ENCODE results near the gene RAD51B.

Gene RAD51B

GRCh38 chr14:68106905-68107304, 287.3 kb downstream of the RAD51B start:
- H3K23ac ChIP-seq (ENCODE audit: low read length): no peak overlapping the region
- H4K8ac ChIP-seq (ENCODE audit: low read depth, low read length): no peak overlapping the region
- no peak overlapping the region for H2BK15ac ChIP-seq (replicated peaks; ENCODE audit: low read depth)
- H3K4ac ChIP-seq (ENCODE audit: low read depth, low read length): no peak overlapping the region
- no peak overlapping the region for H4K5ac ChIP-seq (ENCODE audit: low read length)
- H3K4me2 ChIP-seq (ENCODE audit: low read length): no peak overlapping the region
- no peaks in the 10 kb centered on the region for H3K79me2 ChIP-seq (ENCODE audit: control insufficient read depth, insufficient read depth, low read length)
- H2BK120ac ChIP-seq (ENCODE audit: low read depth, low read length): no peak overlapping the region
- no peak overlapping the region for H3K56ac ChIP-seq (ENCODE audit: low read length)
- no peaks in the 10 kb centered on the region for H3K27me3 ChIP-seq (ENCODE audit: insufficient read depth, low read length, poor library complexity)
- no peaks in the 10 kb centered on the region for H3K36me3 ChIP-seq (ENCODE audit: control insufficient read depth, insufficient read depth, low read length)
- no peak overlapping the region for H3K27ac ChIP-seq (ENCODE audit: low read depth, low read length)
- H3K18ac ChIP-seq (ENCODE audit: low read length): no peak overlapping the region
- no peak overlapping the region for H3K9ac ChIP-seq (ENCODE audit: low read length)
- peaks cover 7% of the 10 kb centered on the region for H3K4me1 ChIP-seq (ENCODE audit: control insufficient read depth, low read depth, low read length)
- no CpG with 5 or more reads among the region's 2 CpGs for WGBS (ENCODE audit: extremely low coverage, insufficient coverage, low lambda C conversion rate)
- H2AK5ac ChIP-seq (ENCODE audit: low read length): no peak overlapping the region
- H3K4me3 ChIP-seq (ENCODE audit: low read length): no peak overlapping the region
- no peak overlapping the region for H2BK5ac ChIP-seq (ENCODE audit: low read length)
- no peaks in the 10 kb centered on the region for H3K79me1 ChIP-seq (ENCODE audit: low read length)
- no peak for DNase-seq

- peak; percentile 71 for DNase-seq
- H4K5ac ChIP-seq (ENCODE audit: low read length): no peak overlapping the region
- no peak overlapping the region for H2AK5ac ChIP-seq (ENCODE audit: low read length)
- H3K4ac ChIP-seq (ENCODE audit: low read depth, low read length): no peak overlapping the region
- peak overlapping the region; percentile 44 for H3K18ac ChIP-seq (ENCODE audit: low read length)
- H3K4me1 ChIP-seq (ENCODE audit: control insufficient read depth, low read depth, low read length): peaks cover 7% of the 10 kb centered on the region
- no peak overlapping the region for H3K4me3 ChIP-seq (ENCODE audit: low read length)
- H3K4me2 ChIP-seq (ENCODE audit: low read length): no peak overlapping the region
- H4K8ac ChIP-seq (ENCODE audit: low read depth, low read length): no peak overlapping the region
- no peaks in the 10 kb centered on the region for H3K79me1 ChIP-seq (ENCODE audit: low read length)
- H3K27me3 ChIP-seq (ENCODE audit: insufficient read depth, low read length, poor library complexity): no peaks in the 10 kb centered on the region
- WGBS (ENCODE audit: extremely low coverage, insufficient coverage, low lambda C conversion rate): no CpG with 5 or more reads among the region's 4 CpGs
- H3K56ac ChIP-seq (ENCODE audit: low read length): no peak overlapping the region
- no peak overlapping the region for H2BK120ac ChIP-seq (ENCODE audit: low read depth, low read length)
- H2BK15ac ChIP-seq (replicated peaks; ENCODE audit: low read depth): no peak overlapping the region
- no peaks in the 10 kb centered on the region for H3K36me3 ChIP-seq (ENCODE audit: control insufficient read depth, insufficient read depth, low read length)
- no peak overlapping the region for H2BK5ac ChIP-seq (ENCODE audit: low read length)
- no peak overlapping the region for H3K23ac ChIP-seq (ENCODE audit: low read length)
- H3K27ac ChIP-seq (ENCODE audit: low read depth, low read length): peak overlapping the region; percentile 36
- H3K79me2 ChIP-seq (ENCODE audit: control insufficient read depth, insufficient read depth, low read length): no peaks in the 10 kb centered on the region
- no peak overlapping the region for H3K9ac ChIP-seq (ENCODE audit: low read length)
Measured at GRCh38 chr14:68109132-68109900, 289.7 kb downstream of the RAD51B start.

GRCh38 chr14:68111097-68111852, 291.7 kb downstream of the RAD51B start:
- no peak overlapping the region for H3K56ac ChIP-seq (ENCODE audit: low read length)
- H3K27me3 ChIP-seq (ENCODE audit: insufficient read depth, low read length, poor library complexity): no peaks in the 10 kb centered on the region
- no CpG with 5 or more reads among the region's 5 CpGs for WGBS (ENCODE audit: extremely low coverage, insufficient coverage, low lambda C conversion rate)
- H3K4ac ChIP-seq (ENCODE audit: low read depth, low read length): peak overlapping the region; percentile 79
- H3K4me2 ChIP-seq (ENCODE audit: low read length): no peak overlapping the region
- H3K4me3 ChIP-seq (ENCODE audit: low read length): no peak overlapping the region
- no peak overlapping the region for H2BK120ac ChIP-seq (ENCODE audit: low read depth, low read length)
- H4K5ac ChIP-seq (ENCODE audit: low read length): no peak overlapping the region
- no peaks in the 10 kb centered on the region for H3K79me2 ChIP-seq (ENCODE audit: control insufficient read depth, insufficient read depth, low read length)
- no peaks in the 10 kb centered on the region for H3K79me1 ChIP-seq (ENCODE audit: low read length)
- peak overlapping the region; percentile 36 for H2BK15ac ChIP-seq (replicated peaks; ENCODE audit: low read depth)
- peaks cover 7% of the 10 kb centered on the region for H3K4me1 ChIP-seq (ENCODE audit: control insufficient read depth, low read depth, low read length)
- no peak overlapping the region for H3K23ac ChIP-seq (ENCODE audit: low read length)
- DNase-seq: no peak
- no peak overlapping the region for H4K8ac ChIP-seq (ENCODE audit: low read depth, low read length)
- H3K27ac ChIP-seq (ENCODE audit: low read depth, low read length): no peak overlapping the region
- no peak overlapping the region for H2BK5ac ChIP-seq (ENCODE audit: low read length)
- H3K9ac ChIP-seq (ENCODE audit: low read length): no peak overlapping the region
- H2AK5ac ChIP-seq (ENCODE audit: low read length): no peak overlapping the region
- H3K36me3 ChIP-seq (ENCODE audit: control insufficient read depth, insufficient read depth, low read length): no peaks in the 10 kb centered on the region
- H3K18ac ChIP-seq (ENCODE audit: low read length): no peak overlapping the region

- Histone ChIP-seq H3K27ac (ENCODE audit: low read depth, low read length) (no peak overlapping the region), H3K4me2 (ENCODE audit: low read length) (no peak overlapping the region)
Measured at GRCh38 chr14:68111853-68112270, 292.3 kb downstream of the RAD51B start.

GRCh38 chr14:68112442-68112841, 292.9 kb downstream of the RAD51B start:
- no peak overlapping the region for H3K56ac ChIP-seq (ENCODE audit: low read length)
- H3K4ac ChIP-seq (ENCODE audit: low read depth, low read length): no peak overlapping the region
- no peak overlapping the region for H4K5ac ChIP-seq (ENCODE audit: low read length)
- no peak overlapping the region for H3K4me2 ChIP-seq (ENCODE audit: low read length)
- no peaks in the 10 kb centered on the region for H3K27me3 ChIP-seq (ENCODE audit: insufficient read depth, low read length, poor library complexity)
- H3K9ac ChIP-seq (ENCODE audit: low read length): no peak overlapping the region
- H4K8ac ChIP-seq (ENCODE audit: low read depth, low read length): no peak overlapping the region
- WGBS (ENCODE audit: extremely low coverage, insufficient coverage, low lambda C conversion rate): no CpG with 5 or more reads among the region's 1 CpG
- H3K27ac ChIP-seq (ENCODE audit: low read depth, low read length): no peak overlapping the region
- no peak overlapping the region for H2AK5ac ChIP-seq (ENCODE audit: low read length)
- H3K4me3 ChIP-seq (ENCODE audit: low read length): no peak overlapping the region
- H3K4me1 ChIP-seq (ENCODE audit: control insufficient read depth, low read depth, low read length): peaks cover 7% of the 10 kb centered on the region
- H2BK120ac ChIP-seq (ENCODE audit: low read depth, low read length): no peak overlapping the region
- peak; percentile 40 for DNase-seq
- H3K79me1 ChIP-seq (ENCODE audit: low read length): no peaks in the 10 kb centered on the region
- no peak overlapping the region for H3K18ac ChIP-seq (ENCODE audit: low read length)
- no peak overlapping the region for H2BK15ac ChIP-seq (replicated peaks; ENCODE audit: low read depth)
- no peaks in the 10 kb centered on the region for H3K79me2 ChIP-seq (ENCODE audit: control insufficient read depth, insufficient read depth, low read length)
- H3K23ac ChIP-seq (ENCODE audit: low read length): no peak overlapping the region
- H3K36me3 ChIP-seq (ENCODE audit: control insufficient read depth, insufficient read depth, low read length): no peaks in the 10 kb centered on the region
- no peak overlapping the region for H2BK5ac ChIP-seq (ENCODE audit: low read length)

More at GRCh38 chr14:68111853-68112270, 292.3 kb downstream of the RAD51B start:
- H2BK15ac ChIP-seq (replicated peaks; ENCODE audit: low read depth): no peak overlapping the region
- H3K9ac ChIP-seq (ENCODE audit: low read length): no peak overlapping the region
- H3K79me1 ChIP-seq (ENCODE audit: low read length): no peaks in the 10 kb centered on the region
- no peak overlapping the region for H2AK5ac ChIP-seq (ENCODE audit: low read length)
- peaks cover 7% of the 10 kb centered on the region for H3K4me1 ChIP-seq (ENCODE audit: control insufficient read depth, low read depth, low read length)
- H2BK120ac ChIP-seq (ENCODE audit: low read depth, low read length): no peak overlapping the region
- peak overlapping the region; percentile 79 for H3K4ac ChIP-seq (ENCODE audit: low read depth, low read length)
- no peak overlapping the region for H2BK5ac ChIP-seq (ENCODE audit: low read length)
- WGBS (ENCODE audit: extremely low coverage, insufficient coverage, low lambda C conversion rate): no CpG with 5 or more reads among the region's 2 CpGs
- H3K18ac ChIP-seq (ENCODE audit: low read length): no peak overlapping the region
- H3K27me3 ChIP-seq (ENCODE audit: insufficient read depth, low read length, poor library complexity): no peaks in the 10 kb centered on the region
- no peak overlapping the region for H3K4me3 ChIP-seq (ENCODE audit: low read length)
- no peak overlapping the region for H3K56ac ChIP-seq (ENCODE audit: low read length)
- no peak for DNase-seq
- H3K36me3 ChIP-seq (ENCODE audit: control insufficient read depth, insufficient read depth, low read length): no peaks in the 10 kb centered on the region
- no peak overlapping the region for H3K23ac ChIP-seq (ENCODE audit: low read length)
- no peak overlapping the region for H4K5ac ChIP-seq (ENCODE audit: low read length)
- H4K8ac ChIP-seq (ENCODE audit: low read depth, low read length): no peak overlapping the region
- H3K79me2 ChIP-seq (ENCODE audit: control insufficient read depth, insufficient read depth, low read length): no peaks in the 10 kb centered on the region
